Caco-2 (cell line): ENCODE results near the gene CAMK2D. TPM values are rescaled to one million over a fixed set of nuclear protein-coding genes. Genes with fewer than 3 reads are reported as not detected.

Experiments
- BruUV-seq: library from RNA; stranded (reverse); fragments of 400-500 nt; replicated peaks from 2 replicates; lab custom pipeline; 2021; lab: Mats Ljungman, UMichigan
- CTCF ChIA-PET: fragments of 300-600 bp; sonication (Branson Sonifier 250); formaldehyde crosslinking; loops from one replicate; lab custom pipeline; 2022; ENCODE audit warnings: antibody characterized with exemption; lab: Charles Lee
- POLR2A ChIA-PET: fragments of 300-600 bp; sonication (Branson Sonifier 250); formaldehyde crosslinking; loops from one replicate; lab custom pipeline; 2022; ENCODE audit warnings: antibody characterized with exemption; lab: Charles Lee
- DNase-seq, 2 experiments: peaks; one replicate each; pipeline versions ENCODE4 v3.0.0 to v3.0.0-alpha.2; 2020 to 2022
- H3K27me3 ChIP-seq: replicated peaks from 2 replicates; pipeline ENCODE4 v1.6.0; 2011; ENCODE audit warnings: low read length; ENCODE audit not compliant: control insufficient read depth, insufficient read depth
- H3K36me3 ChIP-seq: 2 replicates; pipeline ENCODE4 v1.5.1; 2011; ENCODE audit warnings: low read length; ENCODE audit not compliant: control insufficient read depth, insufficient read depth
- H3K4me1 ChIP-seq: fragments of 250-450 bp; sonication (Bioruptor Pico); 2 replicates; pipeline ENCODE4 v1.5.1; 2020; ENCODE audit warnings: mild to moderate bottlenecking
- H3K4me3 ChIP-seq: 2 replicates; pipeline ENCODE4 v1.5.1; 2011; ENCODE audit warnings: low read depth, mild to moderate bottlenecking, control low read depth, low read length
- H3K9me3 ChIP-seq: fragments of 250-450 bp; sonication (Bioruptor Pico); 2 replicates; pipeline ENCODE4 v1.5.1; 2020; ENCODE audit warnings: mild to moderate bottlenecking, moderate library complexity
- H3K27ac Mint-ChIP-seq: one replicate; pipeline ENCODE4 v1.8.0; 2022; ENCODE audit warnings: mixed read lengths; ENCODE audit not compliant: unreplicated experiment
- H3K27me3 Mint-ChIP-seq: one replicate; pipeline ENCODE4 v1.8.0; 2022; ENCODE audit warnings: mixed read lengths; ENCODE audit not compliant: insufficient read depth, unreplicated experiment
- H3K36me3 Mint-ChIP-seq: one replicate; pipeline ENCODE4 v1.8.0; 2022; ENCODE audit warnings: mild to moderate bottlenecking, mixed read lengths; ENCODE audit not compliant: insufficient read depth, unreplicated experiment
- H3K4me1 Mint-ChIP-seq: one replicate; pipeline ENCODE4 v1.8.0; 2022; ENCODE audit warnings: low read depth, mixed read lengths; ENCODE audit not compliant: unreplicated experiment
- H3K4me3 Mint-ChIP-seq: one replicate; pipeline ENCODE4 v1.8.0; 2022; ENCODE audit warnings: mild to moderate bottlenecking, moderate library complexity, mixed read lengths; ENCODE audit not compliant: unreplicated experiment
- H3K9me3 Mint-ChIP-seq: one replicate; pipeline ENCODE4 v1.8.0; 2022; ENCODE audit warnings: mixed read lengths; ENCODE audit not compliant: unreplicated experiment
- CTCF ChIP-seq, 2 experiments: fragments of 200-600 bp in 1 of 2; IDR thresholded peaks; 1 replicate in 1 of 2; 2 replicates in 1 of 2; pipeline versions ENCODE4 v1.5.1 to v1.8.0; 2011 to 2022; ENCODE audit warnings: antibody characterized with exemption in 1 of 2, control low read depth in 1 of 2, inconsistent platforms in 1 of 2, low read depth in 1 of 2, low read length in 1 of 2, mild to moderate bottlenecking in 1 of 2, moderate library complexity in 1 of 2; ENCODE audit not compliant: insufficient read depth in 1 of 2, severe bottlenecking in 1 of 2, unreplicated experiment in 1 of 2
- intact Hi-C: fragments of 100-400 bp; cut with micrococcal nuclease; formaldehyde crosslinking; loops from one replicate; pipeline ENCODE4 v1.10.0; 2022; ENCODE audit not compliant: unreplicated experiment
- total RNA-seq: library from RNA; stranded (reverse); gene quantifications from 2 replicates; pipeline ENCODE4 v1.2.3, GENCODE V29; 2022

The CAMK2D gene
- total RNA-seq, 1 experiment from 2014 or later = 65.6 TPM

GRCh38 chr4:113505044-113505443 is 256.5 kb downstream of the CAMK2D start:
- Mint-ChIP-seq H3K4me1 (no peaks in the 10 kb centered on the region), H3K4me3 (no peak overlapping the region), H3K27me3 (no peaks in the 10 kb centered on the region), H3K9me3 (no peaks in the 10 kb centered on the region), H3K36me3 (peaks cover 6% of the 10 kb centered on the region), H3K27ac (no peak overlapping the region)
- ChIA-PET POLR2A (no interaction called here), CTCF (no interaction called here)
- BruUV-seq = no TSS peak
- no peaks in the 10 kb centered on the region for H3K36me3 ChIP-seq
- no peaks in the 10 kb centered on the region for H3K27me3 ChIP-seq
- DNase-seq = no peak
- no peak overlapping the region for H3K4me3 ChIP-seq
- no peaks in the 10 kb centered on the region for H3K4me1 ChIP-seq
- intact Hi-C loops = no loop called here
- H3K9me3 ChIP-seq = no peaks in the 10 kb centered on the region
- no peak for TF ChIP-seq CTCF (IDR thresholded peaks at IDR 0.05; ENCODE audit: insufficient read depth in 1 of 2, low read depth in 1 of 2, low read length in 1 of 2, severe bottlenecking in 1 of 2, unreplicated experiment in 1 of 2)

GRCh38 chr4:113504422-113504821 is 257.1 kb downstream of the CAMK2D start:
- intact Hi-C loops = no loop called here
- DNase-seq = no peak
- Histone ChIP-seq H3K4me1 (no peaks in the 10 kb centered on the region), H3K36me3 (no peaks in the 10 kb centered on the region), H3K27me3 (no peaks in the 10 kb centered on the region), H3K4me3 (no peak overlapping the region), H3K9me3 (no peaks in the 10 kb centered on the region)
- Mint-ChIP-seq H3K27ac (no peak overlapping the region), H3K27me3 (no peaks in the 10 kb centered on the region), H3K4me3 (no peak overlapping the region), H3K9me3 (no peaks in the 10 kb centered on the region), H3K4me1 (no peaks in the 10 kb centered on the region), H3K36me3 (peaks cover 6% of the 10 kb centered on the region)
- CTCF ChIA-PET = no interaction called here
- TF ChIP-seq CTCF (IDR thresholded peaks at IDR 0.05; ENCODE audit: insufficient read depth in 1 of 2, low read depth in 1 of 2, low read length in 1 of 2, severe bottlenecking in 1 of 2, unreplicated experiment in 1 of 2) = no peak
- no TSS peak for BruUV-seq
- POLR2A ChIA-PET = no interaction called here

DNA sequence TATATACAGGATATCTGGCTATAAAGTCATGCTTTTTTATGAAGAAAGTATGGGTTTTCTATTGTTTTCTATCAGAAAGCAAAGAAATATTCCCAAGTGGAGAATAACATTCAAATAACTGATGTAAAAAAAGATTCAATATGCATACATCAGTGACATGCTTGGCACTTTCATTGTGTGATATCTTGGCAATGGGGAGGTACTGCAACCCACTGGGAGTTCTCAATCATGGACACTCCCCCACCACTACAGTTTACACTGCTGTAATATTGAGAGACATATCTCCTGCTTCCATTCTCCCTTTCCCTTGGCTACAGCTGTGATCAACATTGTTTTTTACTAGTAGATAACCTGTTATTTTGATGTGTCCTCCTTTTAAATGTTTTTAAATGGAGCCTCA is 257.8 kb downstream of the CAMK2D start:
- H3K4me1 ChIP-seq = no peaks in the 10 kb centered on the region
- peaks cover 6% of the 10 kb centered on the region for H3K36me3 Mint-ChIP-seq
- intact Hi-C loops = no loop called here

More for the DNA sequence above, 257.8 kb downstream of the CAMK2D start:
- Mint-ChIP-seq H3K4me3 (no peak overlapping the region), H3K9me3 (no peaks in the 10 kb centered on the region), H3K27ac (no peak overlapping the region), H3K4me1 (no peaks in the 10 kb centered on the region), H3K27me3 (no peaks in the 10 kb centered on the region)
- H3K36me3 ChIP-seq = no peaks in the 10 kb centered on the region
- ChIA-PET POLR2A (no interaction called here), CTCF (no interaction called here)
- no peaks in the 10 kb centered on the region for H3K9me3 ChIP-seq
- no peak overlapping the region for H3K4me3 ChIP-seq
- no peaks in the 10 kb centered on the region for H3K27me3 ChIP-seq
- DNase-seq = no peak
- no TSS peak for BruUV-seq
- no peak for TF ChIP-seq CTCF (IDR thresholded peaks at IDR 0.05; ENCODE audit: insufficient read depth in 1 of 2, low read depth in 1 of 2, low read length in 1 of 2, severe bottlenecking in 1 of 2, unreplicated experiment in 1 of 2)
